Measurements from ENCODE around the gene UVRAG. TPM values are rescaled to one million over a fixed set of nuclear protein-coding genes. Genes with fewer than 3 reads are reported as not detected.

Gene UVRAG
- total RNA-seq, 1 experiment from 2014 or later, result 29.5 TPM

DNA sequence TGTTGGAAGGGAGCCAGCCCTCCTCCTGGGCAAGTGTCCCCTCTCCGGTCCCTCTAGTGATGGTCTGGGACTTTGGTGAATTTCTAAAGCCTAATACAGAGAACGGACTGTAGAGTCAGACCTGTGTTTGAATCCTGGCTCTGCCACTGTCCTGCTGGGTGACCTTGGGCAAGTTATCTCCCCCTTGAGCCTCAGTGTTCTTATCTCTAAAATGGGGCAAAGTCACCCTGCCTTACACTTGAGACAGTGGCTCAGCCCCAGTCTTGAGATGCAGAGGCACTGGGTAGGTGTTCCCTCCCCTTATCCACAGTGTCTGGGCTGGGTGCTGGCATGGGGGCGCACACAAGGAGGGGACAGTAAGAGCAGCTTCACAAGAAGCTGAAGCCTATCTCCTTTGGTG, 25.5 kb upstream of the UVRAG start:
- ChIA-PET CTCF (no interaction called here), POLR2A (interaction anchor here (0.6 kb wide), 1 partner anchor 402 kb away, joined by 4 read pairs; no protein-coding TSS in a partner anchor)
- no peak overlapping the region for H3K4me3 ChIP-seq (ENCODE audit: low read depth in 2 of 2, low read length in 2 of 2)
- no peaks in the 10 kb centered on the region for H3K27me3 ChIP-seq (ENCODE audit: control insufficient read depth, insufficient read depth, low read length)
- H3K27ac ChIP-seq (ENCODE audit: low read length), result no peak overlapping the region
- H3K36me3 ChIP-seq (ENCODE audit: control insufficient read depth, insufficient read depth, low read length), result no peaks in the 10 kb centered on the region
- H3K9me3 ChIP-seq (ENCODE audit: control insufficient read depth, insufficient read depth, low read depth, low read length), result no peaks in the 10 kb centered on the region
- no TSS peak for BruUV-seq (replicated peaks)
- 0 out of 2 replicates have a peak, but pooled peaks cover 4% of the 10 kb centered on the region for H3K4me1 ChIP-seq (ENCODE audit: control insufficient read depth, insufficient read depth, low read length)
- intact Hi-C loops (cut with micrococcal nuclease; ENCODE audit: unreplicated experiment), result no loop called here
- ATAC-seq, result no peak
- DNase-seq (ENCODE audit: low read depth, low spot score), result no peak
- TF ChIP-seq SIN3A (IDR thresholded peaks at IDR 0.05; ENCODE audit: borderline replicate concordance, insufficient read depth, low read depth, low read length), result no peak
- TF ChIP-seq TCF7L2 (IDR thresholded peaks at IDR 0.05; ENCODE audit: low read depth, low read length), result no peak
- TF ChIP-seq, protein P1, sequence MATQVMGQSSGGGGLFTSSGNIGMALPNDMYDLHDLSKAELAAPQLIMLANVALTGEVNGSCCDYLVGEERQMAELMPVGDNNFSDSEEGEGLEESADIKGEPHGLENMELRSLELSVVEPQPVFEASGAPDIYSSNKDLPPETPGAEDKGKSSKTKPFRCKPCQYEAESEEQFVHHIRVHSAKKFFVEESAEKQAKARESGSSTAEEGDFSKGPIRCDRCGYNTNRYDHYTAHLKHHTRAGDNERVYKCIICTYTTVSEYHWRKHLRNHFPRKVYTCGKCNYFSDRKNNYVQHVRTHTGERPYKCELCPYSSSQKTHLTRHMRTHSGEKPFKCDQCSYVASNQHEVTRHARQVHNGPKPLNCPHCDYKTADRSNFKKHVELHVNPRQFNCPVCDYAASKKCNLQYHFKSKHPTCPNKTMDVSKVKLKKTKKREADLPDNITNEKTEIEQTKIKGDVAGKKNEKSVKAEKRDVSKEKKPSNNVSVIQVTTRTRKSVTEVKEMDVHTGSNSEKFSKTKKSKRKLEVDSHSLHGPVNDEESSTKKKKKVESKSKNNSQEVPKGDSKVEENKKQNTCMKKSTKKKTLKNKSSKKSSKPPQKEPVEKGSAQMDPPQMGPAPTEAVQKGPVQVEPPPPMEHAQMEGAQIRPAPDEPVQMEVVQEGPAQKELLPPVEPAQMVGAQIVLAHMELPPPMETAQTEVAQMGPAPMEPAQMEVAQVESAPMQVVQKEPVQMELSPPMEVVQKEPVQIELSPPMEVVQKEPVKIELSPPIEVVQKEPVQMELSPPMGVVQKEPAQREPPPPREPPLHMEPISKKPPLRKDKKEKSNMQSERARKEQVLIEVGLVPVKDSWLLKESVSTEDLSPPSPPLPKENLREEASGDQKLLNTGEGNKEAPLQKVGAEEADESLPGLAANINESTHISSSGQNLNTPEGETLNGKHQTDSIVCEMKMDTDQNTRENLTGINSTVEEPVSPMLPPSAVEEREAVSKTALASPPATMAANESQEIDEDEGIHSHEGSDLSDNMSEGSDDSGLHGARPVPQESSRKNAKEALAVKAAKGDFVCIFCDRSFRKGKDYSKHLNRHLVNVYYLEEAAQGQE (IDR thresholded peaks at IDR 0.05; ENCODE audit: insufficient read depth in 1 of 2, low read depth in 2 of 2, low read length in 1 of 2), result no peak
- TF ChIP-seq POLR2AphosphoS5 (IDR thresholded peaks at IDR 0.05; ENCODE audit: low read depth, low read length), result no peak
- TF ChIP-seq, protein P2, sequence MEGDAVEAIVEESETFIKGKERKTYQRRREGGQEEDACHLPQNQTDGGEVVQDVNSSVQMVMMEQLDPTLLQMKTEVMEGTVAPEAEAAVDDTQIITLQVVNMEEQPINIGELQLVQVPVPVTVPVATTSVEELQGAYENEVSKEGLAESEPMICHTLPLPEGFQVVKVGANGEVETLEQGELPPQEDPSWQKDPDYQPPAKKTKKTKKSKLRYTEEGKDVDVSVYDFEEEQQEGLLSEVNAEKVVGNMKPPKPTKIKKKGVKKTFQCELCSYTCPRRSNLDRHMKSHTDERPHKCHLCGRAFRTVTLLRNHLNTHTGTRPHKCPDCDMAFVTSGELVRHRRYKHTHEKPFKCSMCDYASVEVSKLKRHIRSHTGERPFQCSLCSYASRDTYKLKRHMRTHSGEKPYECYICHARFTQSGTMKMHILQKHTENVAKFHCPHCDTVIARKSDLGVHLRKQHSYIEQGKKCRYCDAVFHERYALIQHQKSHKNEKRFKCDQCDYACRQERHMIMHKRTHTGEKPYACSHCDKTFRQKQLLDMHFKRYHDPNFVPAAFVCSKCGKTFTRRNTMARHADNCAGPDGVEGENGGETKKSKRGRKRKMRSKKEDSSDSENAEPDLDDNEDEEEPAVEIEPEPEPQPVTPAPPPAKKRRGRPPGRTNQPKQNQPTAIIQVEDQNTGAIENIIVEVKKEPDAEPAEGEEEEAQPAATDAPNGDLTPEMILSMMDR (IDR thresholded peaks at IDR 0.05), result no peak
- in situ Hi-C loops (cut with HindIII; ENCODE audit: low pct_unique_long_range_greater_than_20kb, low sequenced_read_pairs), result no loop called here

DNA sequence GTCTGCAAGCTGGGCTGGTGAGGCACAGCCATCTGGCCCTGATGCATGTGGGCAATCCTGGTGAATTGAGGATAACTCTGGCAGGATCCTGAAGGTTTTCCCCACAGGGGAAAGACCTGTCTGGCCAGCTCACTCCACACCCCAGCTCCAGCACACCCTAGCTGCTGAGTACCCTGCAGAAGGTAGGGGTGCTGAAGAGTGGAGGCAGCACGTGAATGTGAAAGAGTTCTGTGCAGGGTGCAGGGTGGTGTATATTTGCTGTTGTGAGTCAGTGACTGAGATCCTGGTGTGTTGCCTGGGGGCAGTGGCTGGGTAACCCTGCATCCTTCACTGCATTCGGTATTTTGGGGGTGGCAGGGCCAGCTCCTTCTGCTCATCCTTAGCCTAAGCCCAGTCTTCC, 24.0 kb upstream of the UVRAG start:
- Histone ChIP-seq H3K9me3 (ENCODE audit: control insufficient read depth, insufficient read depth, low read depth, low read length) (no peaks in the 10 kb centered on the region), H3K27me3 (ENCODE audit: control insufficient read depth, insufficient read depth, low read length) (no peaks in the 10 kb centered on the region), H3K27ac (ENCODE audit: low read length) (no peak overlapping the region), H3K4me1 (ENCODE audit: control insufficient read depth, insufficient read depth, low read length) (0 out of 2 replicates have a peak, but pooled peaks cover 4% of the 10 kb centered on the region), H3K4me3 (ENCODE audit: low read depth in 2 of 2, low read length in 2 of 2) (no peak overlapping the region), H3K36me3 (ENCODE audit: control insufficient read depth, insufficient read depth, low read length) (no peaks in the 10 kb centered on the region)
- peak; percentile 36 for ATAC-seq
- ChIA-PET POLR2A (no interaction called here), CTCF (interaction anchor here (0.5 to 0.6 kb wide), 2 partner anchors 9 to 362 kb away, joined by 3 to 11 read pairs; no protein-coding TSS in a partner anchor)
- TF ChIP-seq TCF7L2 (IDR thresholded peaks at IDR 0.05; ENCODE audit: low read depth, low read length) (no peak), POLR2AphosphoS5 (IDR thresholded peaks at IDR 0.05; ENCODE audit: low read depth, low read length) (no peak), SIN3A (IDR thresholded peaks at IDR 0.05; ENCODE audit: borderline replicate concordance, insufficient read depth, low read depth, low read length) (no peak)
- TF ChIP-seq, protein P1 (IDR thresholded peaks at IDR 0.05; ENCODE audit: insufficient read depth in 1 of 2, low read depth in 2 of 2, low read length in 1 of 2), result no peak
- TF ChIP-seq, protein P2 (IDR thresholded peaks at IDR 0.05), result no peak
- in situ Hi-C loops (cut with HindIII; ENCODE audit: low pct_unique_long_range_greater_than_20kb, low sequenced_read_pairs) (no loop called here), intact Hi-C loops (cut with micrococcal nuclease; ENCODE audit: unreplicated experiment) (no loop called here)
- no peak for DNase-seq (ENCODE audit: low read depth, low spot score)
- BruUV-seq (replicated peaks), result no TSS peak

All from Panc1 (cell line).